Daoy (cell line): ENCODE measurements around the gene TRIM5. TPM values are rescaled to one million over a fixed set of nuclear protein-coding genes. Genes with fewer than 3 reads are reported as not detected.
A peak's percentile ranks its signal among the peaks of the same experiment; 100 is the strongest.
"Not testable (repeated sequence)": the region's sequence is repeated elsewhere in the genome, so short reads cannot be mapped to it uniquely, and the experiment has no call there.

Experiments
- DNase-seq: peaks from one replicate; pipeline ENCODE4 v3.0.0-alpha.2; 2015; ENCODE audit warnings: low read depth
- total RNA-seq: library from RNA; depleted of rRNA; stranded (reverse); fragments of >200 nt; shearing (Covaris generic); gene quantifications from 2 replicates; pipeline ENCODE4 v1.2.3, GENCODE V29; 2014; rRNA removed

Gene TRIM5
- 11.5 and 15.2 TPM in 2 replicates for total RNA-seq

GRCh38 chr11:5684646-5685362 is at the start of gene TRIM5:
TRIM5 (minus strand) TSS chr11:5685074; CDS start chr11:5680177, 4,897 bp downstream.
- peak; percentile 93 for DNase-seq

- DNase-seq = no peak
Measured at GRCh38 chr11:5727691-5728090, 42.8 kb upstream of the TRIM5 start.

- no peak for DNase-seq
Measured at GRCh38 chr11:5726351-5726750, 41.5 kb upstream of the TRIM5 start.

DNA sequence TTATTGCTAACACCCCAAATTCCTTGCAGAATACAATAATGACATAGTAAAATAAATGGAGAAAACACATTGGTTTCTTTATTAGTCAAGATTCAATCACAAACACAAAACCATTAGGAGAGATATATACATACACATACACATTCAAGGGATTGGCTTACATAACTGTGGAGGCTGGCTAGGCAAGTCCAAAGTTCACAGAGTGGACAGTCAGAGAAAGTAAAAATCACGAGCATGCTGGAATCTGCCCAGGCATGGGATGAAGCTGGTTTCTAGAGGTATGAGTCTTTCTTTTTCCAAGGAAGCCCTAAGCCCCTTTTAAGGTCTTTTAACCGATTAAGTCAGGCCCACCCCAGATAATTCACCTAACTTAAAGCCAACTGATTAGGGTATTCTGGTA is 37.7 kb upstream of the TRIM5 start:
- DNase-seq = no peak

- DNase-seq = no peak
Measured at GRCh38 chr11:5719703-5720495, 35.0 kb upstream of the TRIM5 start.

GRCh38 chr11:5716518-5716917 is 31.6 kb upstream of the TRIM5 start:
- DNase-seq = not testable (repeated sequence)

GRCh38 chr11:5713695-5714094 is 28.8 kb upstream of the TRIM5 start:
- no peak for DNase-seq

DNA sequence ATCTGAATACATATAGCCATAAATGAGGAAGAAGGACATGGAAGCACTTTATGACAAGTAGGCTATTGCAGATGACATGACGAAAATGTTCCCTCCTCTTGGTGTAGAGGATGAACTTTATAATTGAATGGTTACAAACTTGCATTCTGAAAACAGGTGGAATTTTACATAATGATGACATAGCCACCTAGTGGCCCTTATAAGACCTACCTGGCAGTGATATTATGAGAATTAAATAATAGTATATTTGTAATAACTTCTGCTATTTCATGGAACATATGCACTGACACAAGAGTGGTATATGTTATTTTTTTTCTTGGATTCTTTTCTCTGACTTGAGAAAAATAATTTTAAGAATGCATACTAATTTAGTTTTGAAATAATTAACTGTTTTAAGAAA is 27.6 kb upstream of the TRIM5 start:
- DNase-seq = no peak

DNA sequence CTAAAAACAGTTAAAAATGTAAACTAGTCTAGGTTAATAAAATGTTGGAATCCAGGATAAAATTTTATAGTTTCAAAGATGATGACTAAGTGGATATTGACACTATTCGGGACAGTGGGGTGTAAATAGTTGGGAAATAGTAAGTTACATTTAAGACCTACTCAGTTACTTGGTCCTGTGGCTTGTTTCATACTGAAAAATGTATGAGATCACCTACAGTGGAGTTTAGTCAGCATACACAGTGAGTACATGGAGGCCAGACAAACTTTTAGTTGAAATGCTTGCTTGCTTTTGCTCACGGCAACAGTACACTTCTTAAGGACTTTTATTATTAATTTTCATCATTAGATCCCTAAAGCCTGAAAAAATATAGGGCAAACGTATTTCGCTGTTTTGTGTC is 20.8 kb upstream of the TRIM5 start:
- no peak for DNase-seq

DNA sequence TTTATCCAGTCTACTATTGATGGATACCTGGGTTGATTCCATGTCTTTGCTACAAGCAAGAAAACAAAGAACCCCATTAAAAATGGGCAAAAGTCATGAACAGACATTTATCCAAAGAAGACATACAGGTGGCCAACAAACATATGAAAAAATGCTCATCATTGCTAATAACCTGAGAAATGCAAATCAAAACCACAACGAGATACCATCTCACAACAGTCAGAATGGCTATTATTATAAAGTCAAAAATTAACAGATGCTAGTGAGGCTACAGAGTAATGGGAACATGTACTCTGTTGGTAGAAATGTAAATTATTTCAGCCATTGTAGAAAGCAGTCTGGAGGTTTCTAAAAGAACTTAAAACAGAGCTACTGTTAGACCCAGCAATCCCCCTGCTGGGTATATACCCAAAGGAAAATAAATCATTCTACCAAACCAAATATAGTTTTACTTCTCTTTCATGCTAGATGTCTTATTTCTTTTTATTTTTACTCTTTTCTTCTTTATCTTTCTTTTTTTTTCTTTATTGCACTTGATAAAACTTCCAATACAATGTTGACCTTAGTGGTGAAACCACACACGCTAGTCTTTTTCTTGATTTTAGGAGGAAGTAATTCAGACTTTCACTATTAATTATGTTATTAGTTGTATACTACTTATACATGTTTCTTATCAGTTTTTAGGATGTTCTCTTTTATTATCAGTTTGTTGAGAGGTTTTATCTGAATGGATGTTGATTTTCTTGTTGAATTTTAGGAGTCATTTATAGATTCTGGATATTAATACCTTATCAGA is 19.1 kb upstream of the TRIM5 start:
- DNase-seq = no peak

DNA sequence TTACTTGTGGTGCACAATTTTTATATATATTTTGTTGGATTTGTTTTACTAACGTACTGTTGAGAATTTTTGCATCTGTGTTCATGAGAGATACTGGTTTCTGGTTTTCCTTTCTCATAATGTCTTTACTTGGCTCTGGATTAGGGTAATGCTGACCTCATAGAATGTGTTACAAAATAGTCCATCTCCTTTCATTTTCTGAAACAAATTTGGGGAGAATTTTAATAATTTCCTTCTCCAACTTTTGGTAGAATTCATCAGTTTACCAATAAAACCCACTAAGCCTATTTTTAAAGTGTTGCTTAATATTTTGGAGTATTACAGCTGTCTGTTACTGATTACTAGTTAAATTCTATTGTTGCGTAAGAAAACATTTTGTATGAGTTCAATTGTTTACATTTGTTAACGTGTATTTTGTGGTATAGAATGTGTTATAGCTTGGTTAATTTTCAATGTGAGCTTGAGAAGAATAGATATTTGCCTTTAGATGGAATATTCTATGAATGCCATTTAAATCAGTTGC is 16.2 kb upstream of the TRIM5 start:
- DNase-seq = no peak

GRCh38 chr11:5700421-5701054 is 15.7 kb upstream of the TRIM5 start:
- DNase-seq = no peak

DNA sequence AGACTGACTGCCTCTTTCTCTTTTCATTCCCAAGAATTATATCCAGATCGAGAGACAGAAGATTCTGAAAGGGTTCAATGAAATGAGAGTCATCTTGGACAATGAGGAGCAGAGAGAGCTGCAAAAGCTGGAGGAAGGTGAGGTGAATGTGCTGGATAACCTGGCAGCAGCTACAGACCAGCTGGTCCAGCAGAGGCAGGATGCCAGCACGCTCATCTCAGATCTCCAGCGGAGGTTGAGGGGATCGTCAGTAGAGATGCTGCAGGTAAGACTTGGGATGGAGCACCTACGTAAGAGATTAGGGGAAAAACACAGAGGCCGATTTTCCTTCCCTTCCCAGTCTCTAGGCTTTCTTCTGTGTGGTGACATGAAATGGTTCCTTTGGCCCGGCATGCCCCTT is 13.4 kb upstream of the TRIM5 start:
- no peak for DNase-seq

DNA sequence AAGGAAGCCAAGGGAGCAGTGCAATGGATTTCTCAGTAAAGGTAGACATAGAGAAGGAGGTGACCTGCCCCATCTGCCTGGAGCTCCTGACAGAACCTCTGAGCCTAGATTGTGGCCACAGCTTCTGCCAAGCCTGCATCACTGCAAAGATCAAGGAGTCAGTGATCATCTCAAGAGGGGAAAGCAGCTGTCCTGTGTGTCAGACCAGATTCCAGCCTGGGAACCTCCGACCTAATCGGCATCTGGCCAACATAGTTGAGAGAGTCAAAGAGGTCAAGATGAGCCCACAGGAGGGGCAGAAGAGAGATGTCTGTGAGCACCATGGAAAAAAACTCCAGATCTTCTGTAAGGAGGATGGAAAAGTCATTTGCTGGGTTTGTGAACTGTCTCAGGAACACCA is 11.3 kb upstream of the TRIM5 start:
- DNase-seq = no peak

GRCh38 chr11:5695580-5695979 is 10.7 kb upstream of the TRIM5 start:
- no peak for DNase-seq

GRCh38 chr11:5694642-5695041 is 9.8 kb upstream of the TRIM5 start:
- no peak for DNase-seq

- no peak for DNase-seq
Measured at GRCh38 chr11:5691964-5692361, 7.1 kb upstream of the TRIM5 start.

DNA sequence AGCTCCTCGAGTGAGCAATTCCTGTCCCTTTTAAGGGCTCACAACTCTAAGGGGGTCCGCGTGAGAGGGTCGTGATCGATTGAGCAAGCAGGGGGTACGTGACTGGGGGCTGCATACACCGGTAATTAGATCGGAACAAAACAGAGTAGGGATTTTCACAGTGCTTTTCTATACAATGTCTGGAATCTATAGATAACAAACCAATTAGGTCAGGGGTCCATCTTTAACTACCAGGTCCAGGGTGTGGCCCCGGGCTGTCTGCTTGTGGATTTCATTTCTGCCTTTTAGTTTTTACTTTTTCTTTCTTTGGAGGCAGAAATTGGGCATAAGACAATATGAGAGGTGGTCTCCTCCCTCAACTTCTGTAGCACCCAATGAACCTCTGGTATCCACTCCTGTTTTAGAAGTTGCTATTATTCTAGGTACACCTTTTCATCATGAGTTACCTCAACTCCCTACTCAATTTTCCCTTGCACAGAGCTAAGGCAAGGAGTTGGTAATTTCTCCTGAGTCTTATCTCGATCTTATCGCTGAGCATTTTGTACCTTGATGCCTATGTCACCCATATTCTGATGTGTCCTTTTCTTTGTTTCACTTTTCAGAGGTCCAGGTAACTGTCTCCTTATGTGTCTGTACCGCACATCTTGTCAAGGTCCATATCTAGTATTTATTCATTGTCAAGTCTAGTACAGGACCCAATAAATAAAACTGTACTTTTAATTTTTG is 6.5 kb upstream of the TRIM5 start:
- not testable (repeated sequence) for DNase-seq

GRCh38 chr11:5690736-5691135 is 5.9 kb upstream of the TRIM5 start:
- DNase-seq = no peak

DNA sequence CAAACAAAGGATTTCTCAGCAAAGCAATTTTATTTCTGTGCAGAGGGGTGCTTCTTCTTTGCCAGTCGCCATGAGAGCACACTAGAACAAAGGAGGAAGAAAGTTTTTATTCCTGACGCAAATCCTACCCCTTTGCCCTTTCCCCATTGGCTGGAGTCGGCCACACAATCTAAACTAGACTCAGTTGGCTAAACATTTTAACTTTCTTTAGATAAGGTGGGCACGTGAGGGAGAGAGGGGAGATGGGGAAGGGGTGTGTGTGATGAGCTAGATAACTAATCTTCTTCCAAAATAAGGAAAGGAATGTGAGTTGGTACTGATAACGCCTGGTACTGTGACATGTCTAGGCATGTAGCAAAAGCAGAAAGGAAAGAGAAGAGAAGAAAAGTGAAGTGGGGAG is 5.3 kb upstream of the TRIM5 start:
- no peak for DNase-seq

GRCh38 chr11:5689551-5689983 is 4.7 kb upstream of the TRIM5 start, which contains the start of gene TRIM22:
TRIM22 (plus strand) TSS chr11:5689790; CDS start chr11:5696233, 6,443 bp downstream.
- peak; percentile 40 for DNase-seq
